GM19438 (cell line): ENCODE results near the gene CILP2.

Experiments
- ATAC-seq: cut with Tn5 transposase; IDR thresholded peaks from one replicate; pipeline ENCODE4 v1.9.1; 2021; ENCODE audit warnings: low read depth; ENCODE audit not compliant: unreplicated experiment

CILP2 gene

DNA sequence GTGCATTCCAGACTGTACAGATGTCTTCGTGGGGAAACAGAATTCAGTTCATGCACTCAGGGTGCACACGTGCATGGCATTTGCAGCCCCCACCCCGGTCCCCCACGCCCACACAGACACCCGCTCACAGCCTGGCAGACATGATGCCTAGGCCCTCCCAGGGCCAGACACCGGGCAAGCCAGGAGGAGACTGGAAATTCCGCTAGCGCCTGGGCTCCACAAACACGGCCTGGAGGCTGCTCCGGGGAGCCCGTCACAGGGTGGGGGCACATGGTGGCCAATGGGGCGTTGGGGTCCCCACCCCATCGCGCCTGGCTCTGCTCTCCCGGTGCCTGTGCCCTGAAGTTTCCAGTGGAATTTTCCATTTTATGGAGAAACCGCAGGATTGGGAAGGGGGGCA, 3.6 kb downstream of the CILP2 start:
- no peak for ATAC-seq

GRCh38 chr19:19542507-19542906, 4.4 kb downstream of the CILP2 start:
- no peak for ATAC-seq

DNA sequence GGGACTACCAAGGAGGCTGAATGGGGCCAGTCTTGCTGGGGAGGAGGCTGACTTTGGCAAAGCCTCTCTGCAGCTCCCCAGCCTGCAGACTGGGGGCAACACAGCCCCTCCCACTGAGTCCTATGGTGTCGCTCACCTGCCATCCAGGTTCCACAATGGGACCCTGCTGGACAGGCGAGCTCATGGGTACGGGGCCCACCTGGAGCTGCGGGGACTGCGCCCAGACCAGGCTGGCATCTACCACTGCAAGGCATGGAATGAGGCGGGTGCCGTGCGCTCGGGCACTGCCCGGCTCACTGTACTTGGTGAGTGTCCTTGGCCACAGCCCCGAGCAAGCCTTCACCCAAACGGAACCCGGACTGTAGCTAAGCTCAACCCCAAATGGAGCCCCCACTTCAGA, 5.0 kb downstream of the CILP2 start:
- no peak for ATAC-seq

DNA sequence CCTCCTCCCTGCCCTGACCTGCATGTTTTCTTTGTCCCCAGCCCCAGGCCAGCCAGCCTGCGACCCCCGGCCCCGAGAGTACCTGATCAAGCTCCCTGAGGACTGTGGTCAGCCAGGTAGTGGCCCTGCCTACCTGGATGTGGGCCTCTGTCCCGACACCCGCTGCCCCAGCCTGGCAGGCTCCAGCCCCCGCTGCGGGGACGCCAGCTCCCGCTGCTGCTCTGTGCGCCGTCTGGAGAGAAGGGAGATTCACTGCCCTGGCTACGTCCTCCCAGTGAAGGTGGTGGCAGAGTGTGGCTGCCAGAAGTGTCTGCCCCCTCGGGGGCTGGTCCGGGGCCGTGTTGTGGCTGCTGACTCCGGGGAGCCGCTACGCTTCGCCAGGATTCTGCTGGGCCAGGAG, 5.6 kb downstream of the CILP2 start:
- no peak for ATAC-seq

- no peak for ATAC-seq
Measured at GRCh38 chr19:19544257-19544953, 6.3 kb downstream of the CILP2 start.

DNA sequence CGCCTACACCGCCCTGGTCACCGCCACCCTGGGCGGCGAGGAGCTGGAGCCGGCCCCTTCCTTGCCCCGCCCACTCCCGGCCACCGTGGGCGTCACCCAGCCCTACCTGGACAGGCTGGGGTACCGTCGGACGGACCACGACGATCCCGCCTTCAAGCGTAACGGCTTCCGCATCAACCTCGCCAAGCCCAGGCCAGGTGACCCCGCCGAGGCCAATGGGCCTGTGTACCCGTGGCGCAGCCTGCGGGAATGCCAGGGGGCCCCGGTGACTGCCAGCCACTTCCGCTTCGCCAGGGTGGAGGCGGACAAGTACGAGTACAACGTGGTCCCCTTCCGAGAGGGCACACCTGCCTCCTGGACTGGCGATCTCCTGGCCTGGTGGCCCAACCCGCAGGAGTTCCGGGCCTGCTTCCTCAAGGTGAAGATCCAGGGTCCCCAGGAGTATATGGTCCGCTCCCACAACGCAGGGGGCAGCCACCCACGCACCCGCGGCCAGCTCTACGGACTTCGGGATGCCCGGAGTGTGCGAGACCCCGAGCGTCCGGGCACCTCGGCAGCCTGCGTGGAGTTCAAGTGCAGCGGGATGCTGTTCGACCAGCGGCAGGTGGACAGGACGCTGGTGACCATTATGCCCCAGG, 7.0 kb downstream of the CILP2 start:
- no peak for ATAC-seq

GRCh38 chr19:19545707-19546106, 7.6 kb downstream of the CILP2 start:
- ATAC-seq = no peak

- ATAC-seq = no peak
Measured at GRCh38 chr19:19546751-19547162, 8.7 kb downstream of the CILP2 start.

DNA sequence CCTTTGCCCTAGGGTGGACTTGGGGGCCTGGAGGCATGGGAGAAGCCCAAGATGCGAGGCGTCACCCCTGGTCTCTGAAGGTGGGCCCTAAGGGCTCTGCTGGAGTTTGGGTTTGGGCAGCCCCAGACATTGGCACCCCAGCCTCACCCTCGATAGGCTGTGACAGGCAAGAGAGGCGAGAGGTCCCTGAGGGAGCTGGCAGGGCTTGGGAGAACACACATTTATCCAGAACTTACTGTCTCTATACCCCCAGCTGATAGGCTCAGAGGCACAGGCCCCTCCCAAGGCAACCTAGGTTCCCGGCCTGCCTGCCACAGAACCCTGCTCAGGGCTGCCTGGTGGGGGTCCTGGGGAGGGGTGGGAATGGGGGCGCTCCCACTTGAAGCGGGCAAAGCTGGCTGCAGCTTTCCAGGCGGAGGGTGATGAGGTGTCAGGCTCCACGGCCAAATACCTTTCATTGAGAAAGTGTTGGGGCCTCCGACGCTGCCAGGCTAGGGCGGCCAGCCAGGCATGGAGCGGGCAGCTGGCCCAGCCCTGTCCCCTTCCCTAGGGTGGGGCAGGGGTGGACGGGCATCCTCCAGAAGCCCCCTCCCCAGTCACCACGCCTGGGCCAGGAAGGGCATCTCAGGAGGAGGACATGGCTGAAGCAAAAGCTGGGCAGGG, 9.7 kb downstream of the CILP2 start:
- no peak for ATAC-seq

GRCh38 chr19:19548915-19549759, 11.1 kb downstream of the CILP2 start:
- ATAC-seq = no peak

- no peak for ATAC-seq
Measured at GRCh38 chr19:19549804-19550464, 11.9 kb downstream of the CILP2 start.

DNA sequence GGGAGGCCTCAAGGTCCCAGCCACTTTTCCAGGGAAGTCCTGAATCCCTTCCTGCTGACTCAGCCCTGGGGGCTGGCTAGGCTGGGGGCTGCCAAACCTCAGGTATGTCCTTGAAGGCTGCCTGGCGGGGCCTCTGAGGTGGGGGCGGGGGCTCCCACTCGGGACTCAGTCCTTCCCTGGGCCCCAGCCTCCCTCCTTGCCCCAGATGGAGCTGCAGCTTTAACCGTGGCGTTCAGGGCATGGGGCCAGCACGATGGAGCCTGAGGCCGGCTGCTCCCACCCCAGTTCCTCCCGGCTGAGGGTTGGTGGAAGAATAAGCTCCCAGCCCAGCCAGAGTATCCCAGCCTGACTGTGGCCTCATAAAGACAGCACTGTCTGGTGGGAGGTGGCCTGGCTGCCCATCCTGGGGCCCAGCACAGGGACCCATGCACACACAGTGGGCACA, 12.4 kb downstream of the CILP2 start:
- no peak for ATAC-seq

DNA sequence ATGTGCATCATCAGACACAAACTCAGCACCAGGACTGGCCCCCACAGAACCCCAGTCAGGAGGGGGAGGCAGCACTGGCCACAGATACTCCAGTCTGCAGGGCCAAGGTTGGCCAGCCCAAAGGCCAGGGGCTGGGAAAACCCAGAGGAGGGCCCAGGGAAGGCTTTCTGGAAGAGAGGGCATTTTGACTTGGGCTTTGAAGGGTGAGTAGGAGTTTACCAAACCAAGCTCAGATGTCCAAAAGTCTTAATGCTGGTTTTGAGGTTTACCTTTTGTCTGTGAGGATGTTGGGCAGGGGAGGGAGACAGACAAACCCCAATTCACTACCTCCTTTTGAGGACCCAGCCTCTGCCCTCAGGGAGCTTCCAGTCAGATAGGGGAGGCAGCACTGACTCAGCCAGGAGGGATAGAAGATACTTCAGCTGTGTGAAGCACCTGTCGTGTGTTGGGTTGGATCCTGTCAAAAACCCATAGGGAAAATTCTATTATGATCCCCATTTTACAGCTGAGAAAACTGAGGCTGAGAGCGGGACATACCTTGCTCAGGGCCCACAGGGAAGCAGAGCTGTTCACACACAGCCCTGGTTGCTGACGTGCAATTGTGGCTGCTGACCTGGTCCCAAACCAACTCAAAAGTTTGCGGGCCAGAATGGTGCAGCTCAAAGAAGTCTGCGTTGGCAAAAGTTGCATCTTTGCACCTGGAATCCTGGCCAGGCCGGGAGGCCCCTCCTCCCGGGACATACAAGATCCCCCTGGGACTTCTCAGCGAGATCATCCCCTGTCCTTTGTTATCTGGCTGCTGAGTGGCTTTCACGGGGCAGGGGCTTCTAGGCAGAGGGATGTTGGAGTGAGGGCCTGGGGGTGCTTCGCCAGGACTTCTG, 13.1 kb downstream of the CILP2 start:
- ATAC-seq = no peak

DNA sequence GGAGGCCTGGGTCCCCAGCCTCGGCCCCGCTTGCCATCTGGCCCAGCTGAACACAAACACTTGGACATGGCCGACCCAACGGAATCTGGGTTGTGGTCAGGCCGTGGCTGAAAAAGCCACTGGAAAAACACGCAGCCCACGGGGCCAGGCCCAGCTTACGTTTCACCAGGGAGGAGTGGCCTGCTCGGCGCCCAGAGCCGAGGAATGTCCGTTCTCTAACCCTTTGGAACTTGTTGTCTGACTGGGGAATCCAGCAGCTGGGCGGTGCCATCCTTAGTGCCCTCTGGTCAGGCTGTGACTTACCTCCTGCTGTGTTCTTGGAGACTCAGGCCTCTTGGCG, 13.8 kb downstream of the CILP2 start:
- no peak for ATAC-seq

- ATAC-seq = no peak
Measured at GRCh38 chr19:19552798-19553197, 14.7 kb downstream of the CILP2 start.

DNA sequence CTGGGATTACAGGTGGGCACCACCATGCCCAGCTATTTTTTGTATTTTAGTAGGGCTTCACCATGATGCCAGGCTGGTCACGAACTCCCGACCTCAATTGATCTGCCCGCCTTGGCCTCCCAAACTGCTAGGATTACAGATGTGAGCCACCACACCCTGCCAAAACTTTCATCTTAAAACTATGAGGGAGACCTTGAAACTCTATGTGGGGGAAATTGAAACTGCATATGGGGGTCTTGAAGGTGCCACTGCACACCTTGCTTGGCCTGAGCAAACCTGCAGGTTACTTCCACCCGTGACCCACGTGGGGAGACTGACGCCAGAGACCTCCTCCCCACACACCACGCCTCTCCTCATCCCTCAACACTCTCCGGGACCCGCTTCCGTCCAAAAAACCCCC, 15.6 kb downstream of the CILP2 start:
- no peak for ATAC-seq

- ATAC-seq = no peak
Measured at GRCh38 chr19:19554074-19555023, 16.3 kb downstream of the CILP2 start.

DNA sequence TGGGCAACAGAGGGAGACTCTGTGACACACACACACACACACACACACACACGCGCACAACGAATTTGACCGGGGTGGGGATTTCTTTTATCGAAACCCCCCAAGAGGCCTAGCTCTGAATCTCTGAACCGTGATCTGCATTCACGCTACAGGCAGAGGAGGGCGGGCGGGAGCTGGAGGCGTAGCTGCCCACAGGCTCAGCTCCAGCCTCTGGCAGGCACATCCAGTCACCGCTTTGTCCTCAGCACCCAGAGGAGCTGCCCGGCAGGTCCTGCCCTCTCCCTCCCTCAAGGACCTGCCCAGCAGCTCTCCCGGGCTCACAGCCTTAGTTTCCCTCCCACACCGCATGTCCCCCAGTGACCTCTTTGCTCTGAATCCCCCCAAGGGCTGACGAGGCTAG, 20.0 kb downstream of the CILP2 start:
- no peak for ATAC-seq

- no peak for ATAC-seq
Measured at GRCh38 chr19:19558636-19559035, 20.6 kb downstream of the CILP2 start.
